Measurements from ENCODE around the gene OSTM1. TPM values are rescaled to one million over a fixed set of nuclear protein-coding genes. Genes with fewer than 3 reads are reported as not detected.
"Not testable (repeated sequence)": the region's sequence is repeated elsewhere in the genome, so short reads cannot be mapped to it uniquely, and the experiment has no call there.

OSTM1 gene
- total and polyA plus RNA-seq, 7 donors, result 3.6 to 267 (median 48.9) TPM

- no peak overlapping the region for H3K4me3 ChIP-seq
- H3K27me3 ChIP-seq, result no peaks in the 10 kb centered on the region
- H3K4me1 ChIP-seq, result no peaks in the 10 kb centered on the region
- 22 to 64% methylated on average over 3 of the region's 3 CpGs for WGBS, 2 donors
- H3K27ac ChIP-seq, result no peak overlapping the region
- peaks cover 0 to 6% (median 0%) of the 10 kb centered on the region in 4 donors for H3K36me3 ChIP-seq
- DNase-seq, result no peak
- intact Hi-C loops (cut with DNase I), result no loop called here
- TF ChIP-seq EP300 (IDR thresholded peaks at IDR 0.05) (no peak), POLR2A (IDR thresholded peaks at IDR 0.05) (no peak), POLR2AphosphoS5 (IDR thresholded peaks at IDR 0.05) (no peak), CTCF (IDR thresholded peaks at IDR 0.05) (no peak)
- no peaks in the 10 kb centered on the region for H3K9me3 ChIP-seq
These were observed 46.9 kb downstream of the OSTM1 start for GRCh38 chr6:108027594-108027993.

GRCh38 chr6:108027056-108027455 lies 47.5 kb downstream of the OSTM1 start:
- peaks cover 0 to 3% (median 0%) of the 10 kb centered on the region in 4 donors for H3K36me3 ChIP-seq
- H3K4me1 ChIP-seq, result no peaks in the 10 kb centered on the region
- no peaks in the 10 kb centered on the region for H3K27me3 ChIP-seq
- H3K4me3 ChIP-seq, result no peak overlapping the region
- TF ChIP-seq POLR2A (IDR thresholded peaks at IDR 0.05), result no peak
- TF ChIP-seq CTCF (IDR thresholded peaks at IDR 0.05), result no peak
- no peak for TF ChIP-seq EP300 (IDR thresholded peaks at IDR 0.05)
- no peak for TF ChIP-seq POLR2AphosphoS5 (IDR thresholded peaks at IDR 0.05)
- H3K27ac ChIP-seq, result no peak overlapping the region
- intact Hi-C loops (cut with DNase I), result no loop called here
- WGBS, 2 donors, result 90 to 91% methylated on average over 3 of the region's 3 CpGs
- no peaks in the 10 kb centered on the region for H3K9me3 ChIP-seq
- no peak for DNase-seq

GRCh38 chr6:108024427-108025073 lies 50.0 kb downstream of the OSTM1 start:
- DNase-seq, result no peak
- intact Hi-C loops (cut with DNase I), result no loop called here
- no peak overlapping the region for H3K4me3 ChIP-seq
- no peaks in the 10 kb centered on the region for H3K9me3 ChIP-seq
- no peak overlapping the region for H3K27ac ChIP-seq
- WGBS, 2 donors, result 88 to 91% methylated on average over 6 of the region's 6 CpGs
- TF ChIP-seq CTCF (IDR thresholded peaks at IDR 0.05), result no peak
- TF ChIP-seq EP300 (IDR thresholded peaks at IDR 0.05), result no peak
- no peak for TF ChIP-seq POLR2AphosphoS5 (IDR thresholded peaks at IDR 0.05)
- no peak for TF ChIP-seq POLR2A (IDR thresholded peaks at IDR 0.05)
- H3K4me1 ChIP-seq, result no peaks in the 10 kb centered on the region
- no peaks in the 10 kb centered on the region for H3K27me3 ChIP-seq
- no peaks in the 10 kb centered on the region for H3K36me3 ChIP-seq

GRCh38 chr6:108020472-108021116 lies 53.9 kb downstream of the OSTM1 start:
- TF ChIP-seq CTCF (IDR thresholded peaks at IDR 0.05) (no peak), EP300 (IDR thresholded peaks at IDR 0.05) (no peak), POLR2A (IDR thresholded peaks at IDR 0.05) (no peak), POLR2AphosphoS5 (IDR thresholded peaks at IDR 0.05) (no peak)
- Histone ChIP-seq H3K27me3 (no peaks in the 10 kb centered on the region), H3K27ac (no peak overlapping the region), H3K36me3 (no peaks in the 10 kb centered on the region), H3K4me3 (no peak overlapping the region), H3K9me3 (peaks cover 0 to 2% (median 0%) of the 10 kb centered on the region in 4 donors), H3K4me1 (no peaks in the 10 kb centered on the region)
- WGBS, 2 donors, result 93 to 96% methylated on average over 6 of the region's 6 CpGs
- DNase-seq, result no peak
- intact Hi-C loops (cut with DNase I), result no loop called here

- H3K36me3 ChIP-seq; H3K27ac ChIP-seq; intact Hi-C loops (cut with DNase I); H3K9me3 ChIP-seq; H3K27me3 ChIP-seq; H3K4me1 ChIP-seq; H3K4me3 ChIP-seq; DNase-seq: not testable (repeated sequence)
- 91 to 92% methylated on average over 6 of the region's 6 CpGs for WGBS, 2 donors
These were observed 58.3 kb downstream of the OSTM1 start for GRCh38 chr6:108016283-108016682.

Data from sigmoid colon (tissue), 7 donors.